SK-MEL-5 (cell line): Measurements from ENCODE around the gene IPO5. TPM values are rescaled to one million over a fixed set of nuclear protein-coding genes. Genes with fewer than 3 reads are reported as not detected.
A peak's percentile ranks its signal among the peaks of the same experiment; 100 is the strongest.

Experiments
- DNase-seq: peaks from one replicate; pipeline ENCODE4 v3.0.0-alpha.2; 2016; ENCODE audit warnings: low read depth, low spot score
- in situ Hi-C: cut with HindIII; loops from 2 replicates; pipeline ENCODE4 v1.10.0; 2016; ENCODE audit warnings: low sequenced_read_pairs, high pct_unique_total_duplicates, low pct_unique_long_range_greater_than_20kb
- polyA plus RNA-seq, 2 experiments: library from polyadenylated mRNA; depleted of rRNA; stranded (reverse); fragments of >200 nt; gene quantifications; 2 replicates each; pipeline ENCODE4 v1.2.3, GENCODE V29; 2015
- total RNA-seq: library from RNA; depleted of rRNA; stranded (reverse); fragments of >200 nt; shearing (Covaris generic); gene quantifications from 2 replicates; pipeline ENCODE4 v1.2.3, GENCODE V29; 2014; rRNA removed

IPO5 gene
- total RNA-seq, result 153 and 154 TPM in 2 replicates
- polyA plus RNA-seq (2015; cell fraction: cytosol; rRNA removed), result 78.6 and 123 TPM in 2 replicates
- polyA plus RNA-seq (2015; cell fraction: nucleus; rRNA removed), result 164 and 168 TPM in 2 replicates

GRCh38 chr13:97953376-97953970 is at the start of gene IPO5:
TSS of gene IPO5 (plus strand) at chr13:97953675. CDS start at chr13:97976697, 23,022 bp downstream.
- in situ Hi-C loops, result no loop called here
- no peak for DNase-seq

- in situ Hi-C loops, result no loop called here
These were observed 49.4 kb upstream of the IPO5 start for GRCh38 chr13:97904059-97904458.

DNA sequence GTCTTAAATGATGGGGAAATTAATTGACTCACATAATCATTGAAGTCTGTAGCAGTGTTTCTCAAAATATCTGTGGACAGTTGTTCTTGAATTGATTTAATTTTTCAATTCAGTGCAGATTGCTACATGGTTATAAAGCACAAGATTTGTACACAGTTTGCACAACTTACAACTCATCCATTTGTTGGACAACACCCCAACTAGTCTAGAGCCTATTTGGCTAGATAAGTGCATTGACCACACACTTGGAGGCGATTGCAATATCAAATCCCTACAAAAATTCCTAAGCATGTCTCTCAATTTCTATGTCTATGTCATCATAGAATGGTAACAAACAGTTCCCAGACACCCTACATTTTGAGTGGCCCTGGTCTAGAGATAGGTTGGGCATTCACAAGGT is 48.0 kb upstream of the IPO5 start:
- in situ Hi-C loops, result no loop called here
- no peak for DNase-seq

More at GRCh38 chr13:97904059-97904458, 49.4 kb upstream of the IPO5 start:
- DNase-seq, result no peak

GRCh38 chr13:97911311-97912138 is 42.0 kb upstream of the IPO5 start:
- peak; percentile 50 for DNase-seq
- in situ Hi-C loops, result no loop called here

DNA sequence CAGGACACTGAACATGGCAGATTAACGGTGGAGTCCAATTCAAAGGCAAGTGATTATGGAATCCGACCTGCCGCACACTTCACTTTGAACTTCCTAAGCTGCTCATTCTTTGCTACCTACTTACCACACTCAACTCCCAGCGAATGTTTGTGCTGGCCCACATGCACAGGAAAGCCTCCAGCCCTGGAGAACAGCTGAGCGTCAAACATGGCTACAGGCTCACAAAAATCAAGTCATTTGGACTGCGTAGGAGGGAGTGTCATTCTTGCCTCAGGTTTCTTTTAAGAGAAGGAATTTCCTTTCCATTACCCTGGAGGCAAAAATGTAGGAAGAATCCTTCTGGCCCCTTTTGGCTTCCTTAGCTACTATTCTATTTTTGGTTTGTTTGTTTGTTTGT is 41.3 kb upstream of the IPO5 start:
- DNase-seq, result no peak

DNA sequence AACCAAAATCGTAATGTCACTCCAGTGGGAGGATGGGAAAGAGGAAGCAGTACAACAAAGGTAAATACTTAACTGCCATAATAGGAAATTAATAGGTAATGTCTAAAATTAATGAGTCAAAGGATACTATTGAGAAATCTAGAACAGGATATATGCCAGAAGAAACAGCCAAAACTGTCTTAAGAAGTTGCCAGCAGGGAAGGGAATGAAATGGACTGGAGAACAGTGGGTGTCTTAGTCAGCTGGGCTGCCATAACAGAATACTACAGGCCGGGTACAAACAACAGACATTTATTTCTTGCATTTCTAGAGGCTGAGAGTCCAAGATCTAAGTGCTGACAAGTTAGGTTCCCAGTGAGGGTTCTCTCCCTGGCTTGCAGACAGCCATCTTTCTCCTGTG is 40.3 kb upstream of the IPO5 start:
- in situ Hi-C loops, result no loop called here
- no peak for DNase-seq

More for the DNA sequence above, 41.3 kb upstream of the IPO5 start:
- in situ Hi-C loops, result no loop called here

GRCh38 chr13:97914540-97914939 is 38.9 kb upstream of the IPO5 start:
- in situ Hi-C loops, result no loop called here
- no peak for DNase-seq

DNA sequence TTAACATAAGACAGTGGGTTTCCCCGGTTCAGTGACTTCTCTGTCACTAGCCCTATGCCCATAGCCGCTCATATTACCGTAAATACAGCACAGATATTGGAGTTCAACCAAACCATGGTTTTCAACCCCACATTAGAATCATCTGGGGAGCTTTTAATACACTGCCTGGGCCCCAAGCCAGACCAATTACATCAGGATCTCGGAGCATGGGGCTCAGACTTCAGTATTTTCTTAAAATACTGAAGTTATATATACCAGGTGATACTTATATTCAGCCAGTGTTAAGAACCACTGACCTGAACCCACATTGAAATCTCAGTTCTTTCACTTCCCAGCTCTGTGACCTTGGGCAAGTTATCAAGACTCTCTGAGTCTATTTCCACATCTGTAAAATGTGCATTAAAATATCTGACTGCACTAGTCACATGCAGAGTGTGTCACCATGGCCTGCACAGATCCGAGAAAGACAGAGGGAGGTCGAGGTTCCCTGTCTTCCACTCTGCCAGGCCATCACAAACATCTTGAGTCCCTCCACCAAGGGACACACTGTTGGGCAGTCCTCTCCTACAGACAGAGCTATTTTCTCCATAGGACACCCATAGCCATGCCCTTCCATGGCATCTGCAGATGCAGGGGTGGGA is 32.2 kb upstream of the IPO5 start:
- no peak for DNase-seq
- in situ Hi-C loops, result no loop called here

GRCh38 chr13:97928301-97928700 is 25.2 kb upstream of the IPO5 start:
- DNase-seq, result no peak
- in situ Hi-C loops, result no loop called here

DNA sequence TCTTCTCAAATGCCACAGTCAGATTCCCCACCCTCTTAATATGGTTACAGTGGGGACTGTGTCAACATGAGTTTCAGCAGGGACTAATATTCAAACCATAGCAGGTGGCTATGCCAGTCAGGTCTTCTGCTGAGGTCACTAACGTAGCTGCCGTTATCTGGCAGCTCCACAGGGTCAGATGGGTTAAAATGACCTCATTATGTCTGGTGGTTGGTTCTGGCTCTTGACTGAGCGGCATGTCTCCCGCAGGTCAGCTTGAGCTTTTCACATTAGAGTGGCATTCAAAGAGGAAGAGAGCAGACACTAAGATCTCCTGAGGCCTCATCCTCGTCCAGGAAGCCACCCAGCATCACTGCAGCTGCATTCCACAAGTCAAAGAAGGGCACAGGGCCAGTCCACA is 21.4 kb upstream of the IPO5 start:
- in situ Hi-C loops, result no loop called here
- DNase-seq, result no peak

DNA sequence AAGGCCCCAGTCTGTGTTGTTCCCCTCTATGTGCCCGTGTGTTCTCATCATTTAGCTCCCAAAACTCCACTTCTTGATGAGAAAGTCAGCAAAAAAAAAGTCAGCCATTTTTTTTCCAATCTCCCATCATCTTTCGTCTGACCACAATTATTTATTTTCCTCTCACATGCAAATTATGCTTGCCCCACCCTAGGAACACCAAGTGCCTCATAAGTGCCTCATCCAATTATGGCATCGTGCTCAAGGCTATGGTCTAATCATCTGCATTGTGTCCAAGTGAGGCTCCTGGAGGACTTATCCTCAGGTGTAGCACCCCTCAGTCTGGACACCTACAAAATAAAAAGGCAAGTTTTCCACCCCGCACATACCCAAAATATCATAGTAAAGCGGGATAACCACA is 20.8 kb upstream of the IPO5 start:
- in situ Hi-C loops, result no loop called here
- DNase-seq, result no peak

DNA sequence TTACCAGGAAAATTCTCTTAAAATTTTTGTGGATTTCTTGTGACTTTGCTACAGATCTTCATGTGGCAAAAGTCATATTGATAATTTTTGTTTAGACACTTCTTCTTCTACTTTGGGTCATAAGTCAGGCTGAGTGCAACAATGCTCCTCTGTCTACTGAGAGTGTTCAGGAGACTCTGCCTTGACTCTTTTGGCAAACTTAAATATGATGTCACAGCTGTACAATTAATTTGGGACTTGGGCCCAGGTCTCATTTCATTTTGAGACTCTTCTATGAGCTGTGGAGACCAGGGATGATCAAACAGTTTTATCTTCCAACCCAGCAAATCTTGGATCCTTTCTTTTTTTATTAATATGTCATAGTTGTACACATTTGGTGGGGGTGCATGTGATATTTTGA is 19.7 kb upstream of the IPO5 start:
- peak; percentile 58 for DNase-seq
- in situ Hi-C loops, result no loop called here

DNA sequence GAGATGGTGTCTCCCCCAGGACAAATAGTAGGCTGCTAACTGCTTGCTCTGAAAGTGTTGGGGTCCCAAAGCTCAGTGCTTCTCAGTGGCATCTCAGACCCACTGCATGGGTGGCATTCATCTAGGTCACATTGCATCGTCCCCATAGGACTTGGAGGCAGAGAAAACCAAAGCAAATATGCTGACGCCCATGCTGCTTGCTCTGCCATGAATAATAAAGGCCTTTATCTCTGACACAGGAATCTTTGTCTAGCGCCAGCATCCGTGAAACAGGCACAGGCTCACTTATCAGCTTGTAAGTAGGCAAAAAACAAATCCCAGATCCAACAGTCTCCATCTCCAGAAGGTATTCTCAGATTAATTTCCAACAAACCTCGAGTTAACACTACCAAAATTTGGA is 18.9 kb upstream of the IPO5 start:
- DNase-seq, result peak; percentile 86
- in situ Hi-C loops, result no loop called here

- in situ Hi-C loops, result no loop called here
- no peak for DNase-seq
These were observed 18.4 kb upstream of the IPO5 start for GRCh38 chr13:97935071-97935470.

GRCh38 chr13:97936036-97936435 is 17.4 kb upstream of the IPO5 start:
- in situ Hi-C loops, result no loop called here
- no peak for DNase-seq

- in situ Hi-C loops, result no loop called here
- DNase-seq, result peak; percentile 49
These were observed 14.6 kb upstream of the IPO5 start for GRCh38 chr13:97938706-97939475.

DNA sequence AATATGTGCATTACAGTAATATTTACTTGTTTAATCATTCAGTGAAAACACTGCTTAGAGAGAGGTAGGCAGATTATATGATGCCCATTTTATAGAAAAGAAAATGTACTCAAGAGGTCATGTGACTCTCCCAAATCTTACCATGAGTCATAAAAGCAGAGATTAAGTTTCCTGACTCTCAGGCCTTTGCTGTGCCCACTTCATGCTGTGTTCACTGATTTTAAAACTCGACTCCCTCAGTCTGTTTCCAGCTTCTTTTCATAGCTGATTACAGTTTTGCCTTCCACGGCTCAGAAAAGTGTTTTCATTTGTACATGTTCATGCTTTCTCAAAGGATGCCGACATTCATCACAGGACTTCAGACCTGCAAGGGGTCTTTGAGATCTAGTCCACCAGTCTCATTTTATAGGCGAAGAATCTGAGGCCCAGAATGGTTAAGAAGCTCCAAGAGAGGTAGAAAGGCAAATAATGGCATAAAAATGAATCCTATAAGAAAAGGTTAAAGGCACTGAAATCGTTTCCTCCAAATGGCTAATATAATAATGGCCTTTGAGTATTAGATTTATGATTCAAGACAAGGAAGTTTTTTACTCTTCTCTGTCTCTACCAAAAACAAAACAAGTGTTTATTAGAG is 9.0 kb upstream of the IPO5 start:
- DNase-seq, result peak; percentile 20
- in situ Hi-C loops, result no loop called here
